ENCODE measurements around the gene SYT1. TPM values are rescaled to one million over a fixed set of nuclear protein-coding genes. Genes with fewer than 3 reads are reported as not detected.

The SYT1 gene
- total and polyA plus RNA-seq, 2 experiments from 2014 or later: 48.7 to 51.7 TPM

DNA sequence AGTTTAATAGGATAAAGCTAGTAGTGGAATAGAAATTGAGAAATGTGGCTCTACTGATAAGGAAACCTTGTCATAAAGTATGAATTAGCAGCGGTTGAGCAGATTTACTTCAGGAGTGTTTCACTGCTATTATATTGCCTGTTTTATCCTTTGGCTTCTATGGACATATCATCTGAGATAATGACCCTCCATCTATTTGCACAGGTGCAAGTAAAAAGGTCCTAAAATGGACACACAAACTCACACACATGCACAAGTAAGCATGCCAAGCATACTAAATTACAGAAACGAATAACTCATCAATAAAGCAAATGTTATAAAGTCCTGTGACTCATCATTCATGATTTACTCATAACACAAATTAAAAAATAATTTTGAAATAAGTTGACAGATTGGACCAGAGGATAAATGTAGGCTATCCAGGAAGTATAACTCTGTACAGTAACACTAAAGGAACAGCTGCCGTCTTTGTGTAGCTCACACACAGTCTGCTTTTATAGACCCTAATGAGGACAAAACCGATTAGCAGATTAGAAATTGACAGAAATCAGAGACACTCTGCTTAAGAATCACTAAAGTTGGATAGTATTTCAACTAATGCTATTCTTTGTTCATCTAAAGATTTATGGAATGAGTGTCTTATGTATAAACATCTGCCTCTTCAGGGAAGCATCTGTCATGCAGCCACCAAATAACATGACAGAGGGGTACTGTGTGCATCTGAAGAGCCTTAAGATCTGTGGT, 73.9 kb downstream of the SYT1 start:
- no peak overlapping the region for H2AFZ ChIP-seq
- peaks cover 2% of the 10 kb centered on the region; the same call in 1 of the 2 replicates for H3K79me2 ChIP-seq (replicated peaks; ENCODE audit: insufficient read depth)
- H3K27ac Mint-ChIP-seq: no peak overlapping the region; the same call in 1 of the 2 replicates
- H3K4me3 Mint-ChIP-seq: no peak overlapping the region
- no peaks in the 10 kb centered on the region for H3K27me3 ChIP-seq (ENCODE audit: insufficient read depth)
- no peaks in the 10 kb centered on the region; the same call in 1 of the 3 replicates for H3K9me3 Mint-ChIP-seq
- peaks cover 2% of the 10 kb centered on the region for H3K27me3 Mint-ChIP-seq (ENCODE audit: insufficient read depth, low read depth, poor library complexity)
- DNase-seq (ENCODE audit: low spot score): no peak
- no peaks in the 10 kb centered on the region for H3K4me1 ChIP-seq (ENCODE audit: insufficient read depth)
- H3K27ac ChIP-seq (ENCODE audit: low read depth): no peak overlapping the region
- H3F3A ChIP-seq (replicated peaks; ENCODE audit: low read depth): no peaks in the 10 kb centered on the region
- H3K4me3 ChIP-seq: no peak overlapping the region
- no peaks in the 10 kb centered on the region; the same call in 2 of the 3 replicates for H3K4me1 Mint-ChIP-seq
- H3K36me3 Mint-ChIP-seq (ENCODE audit: low read depth): peaks cover 29% of the 10 kb centered on the region
- H3K36me3 ChIP-seq (ENCODE audit: insufficient read depth): no peaks in the 10 kb centered on the region
- H3K9me2 ChIP-seq (ENCODE audit: insufficient read depth): no peaks in the 10 kb centered on the region
- ATAC-seq: no peak
- TF ChIP-seq EZH2 (IDR thresholded peaks at IDR 0.05; ENCODE audit: low read depth, unreplicated experiment) (no peak), CTCF (conservative IDR thresholded peaks at IDR 0.05; ENCODE audit: low read depth in 2 of 2) (no peak)
- TF ChIP-seq, protein P1, sequence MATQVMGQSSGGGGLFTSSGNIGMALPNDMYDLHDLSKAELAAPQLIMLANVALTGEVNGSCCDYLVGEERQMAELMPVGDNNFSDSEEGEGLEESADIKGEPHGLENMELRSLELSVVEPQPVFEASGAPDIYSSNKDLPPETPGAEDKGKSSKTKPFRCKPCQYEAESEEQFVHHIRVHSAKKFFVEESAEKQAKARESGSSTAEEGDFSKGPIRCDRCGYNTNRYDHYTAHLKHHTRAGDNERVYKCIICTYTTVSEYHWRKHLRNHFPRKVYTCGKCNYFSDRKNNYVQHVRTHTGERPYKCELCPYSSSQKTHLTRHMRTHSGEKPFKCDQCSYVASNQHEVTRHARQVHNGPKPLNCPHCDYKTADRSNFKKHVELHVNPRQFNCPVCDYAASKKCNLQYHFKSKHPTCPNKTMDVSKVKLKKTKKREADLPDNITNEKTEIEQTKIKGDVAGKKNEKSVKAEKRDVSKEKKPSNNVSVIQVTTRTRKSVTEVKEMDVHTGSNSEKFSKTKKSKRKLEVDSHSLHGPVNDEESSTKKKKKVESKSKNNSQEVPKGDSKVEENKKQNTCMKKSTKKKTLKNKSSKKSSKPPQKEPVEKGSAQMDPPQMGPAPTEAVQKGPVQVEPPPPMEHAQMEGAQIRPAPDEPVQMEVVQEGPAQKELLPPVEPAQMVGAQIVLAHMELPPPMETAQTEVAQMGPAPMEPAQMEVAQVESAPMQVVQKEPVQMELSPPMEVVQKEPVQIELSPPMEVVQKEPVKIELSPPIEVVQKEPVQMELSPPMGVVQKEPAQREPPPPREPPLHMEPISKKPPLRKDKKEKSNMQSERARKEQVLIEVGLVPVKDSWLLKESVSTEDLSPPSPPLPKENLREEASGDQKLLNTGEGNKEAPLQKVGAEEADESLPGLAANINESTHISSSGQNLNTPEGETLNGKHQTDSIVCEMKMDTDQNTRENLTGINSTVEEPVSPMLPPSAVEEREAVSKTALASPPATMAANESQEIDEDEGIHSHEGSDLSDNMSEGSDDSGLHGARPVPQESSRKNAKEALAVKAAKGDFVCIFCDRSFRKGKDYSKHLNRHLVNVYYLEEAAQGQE (IDR thresholded peaks at IDR 0.05; ENCODE audit: unreplicated experiment): no peak
- H3K4me2 ChIP-seq: no peak overlapping the region
- peaks cover 8% of the 10 kb centered on the region; the same call in 1 of the 2 replicates for H4K20me1 ChIP-seq (replicated peaks; ENCODE audit: insufficient read depth)

GRCh38 chr12:78949532-78949931, 85.0 kb downstream of the SYT1 start:
- H3K4me1 Mint-ChIP-seq: no peaks in the 10 kb centered on the region
- no peaks in the 10 kb centered on the region for H3K36me3 ChIP-seq (ENCODE audit: insufficient read depth)
- no peak overlapping the region for H3K4me3 Mint-ChIP-seq
- no peaks in the 10 kb centered on the region for H3K9me3 Mint-ChIP-seq
- no peaks in the 10 kb centered on the region for H3K4me1 ChIP-seq (ENCODE audit: insufficient read depth)
- no peak for DNase-seq (ENCODE audit: low spot score)
- H3K4me2 ChIP-seq: no peak overlapping the region
- peaks cover 8% of the 10 kb centered on the region for H3K79me2 ChIP-seq (replicated peaks; ENCODE audit: insufficient read depth)
- no peak overlapping the region for H3K27ac ChIP-seq (ENCODE audit: low read depth)
- H3K27me3 ChIP-seq (ENCODE audit: insufficient read depth): no peaks in the 10 kb centered on the region
- no peaks in the 10 kb centered on the region for H3K36me3 Mint-ChIP-seq (ENCODE audit: low read depth)
- H4K20me1 ChIP-seq (replicated peaks; ENCODE audit: insufficient read depth): peaks cover 3% of the 10 kb centered on the region; the same call in 1 of the 2 replicates
- H3K9me2 ChIP-seq (ENCODE audit: insufficient read depth): no peaks in the 10 kb centered on the region
- H2AFZ ChIP-seq: no peak overlapping the region
- ATAC-seq: no peak
- no peak overlapping the region for H3K4me3 ChIP-seq
- no peaks in the 10 kb centered on the region for H3K27me3 Mint-ChIP-seq (ENCODE audit: insufficient read depth, low read depth, poor library complexity)
- H3K27ac Mint-ChIP-seq: no peak overlapping the region
- no peaks in the 10 kb centered on the region for H3F3A ChIP-seq (replicated peaks; ENCODE audit: low read depth)
- no peak for TF ChIP-seq CTCF (conservative IDR thresholded peaks at IDR 0.05; ENCODE audit: low read depth in 2 of 2)
- TF ChIP-seq, protein P1 (IDR thresholded peaks at IDR 0.05; ENCODE audit: unreplicated experiment): no peak
- TF ChIP-seq ZNF114 (CRISPR knock-in tag; IDR thresholded peaks at IDR 0.05): no peak
- no peak for TF ChIP-seq POLR2AphosphoS5 (IDR thresholded peaks at IDR 0.05; ENCODE audit: low read depth)
- TF ChIP-seq, protein P2, sequence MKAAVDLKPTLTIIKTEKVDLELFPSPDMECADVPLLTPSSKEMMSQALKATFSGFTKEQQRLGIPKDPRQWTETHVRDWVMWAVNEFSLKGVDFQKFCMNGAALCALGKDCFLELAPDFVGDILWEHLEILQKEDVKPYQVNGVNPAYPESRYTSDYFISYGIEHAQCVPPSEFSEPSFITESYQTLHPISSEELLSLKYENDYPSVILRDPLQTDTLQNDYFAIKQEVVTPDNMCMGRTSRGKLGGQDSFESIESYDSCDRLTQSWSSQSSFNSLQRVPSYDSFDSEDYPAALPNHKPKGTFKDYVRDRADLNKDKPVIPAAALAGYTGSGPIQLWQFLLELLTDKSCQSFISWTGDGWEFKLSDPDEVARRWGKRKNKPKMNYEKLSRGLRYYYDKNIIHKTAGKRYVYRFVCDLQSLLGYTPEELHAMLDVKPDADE (IDR thresholded peaks at IDR 0.05): no peak
- TF ChIP-seq EZH2phosphoT487 (IDR thresholded peaks at IDR 0.05; ENCODE audit: unreplicated experiment): no peak
- no peak for TF ChIP-seq CREB1 (CRISPR knock-in tag; IDR thresholded peaks at IDR 0.05; ENCODE audit: low read depth)
- no peak for TF ChIP-seq ZNF331 (CRISPR knock-in tag; IDR thresholded peaks at IDR 0.05; ENCODE audit: low read depth)
- TF ChIP-seq STAT1 (IDR thresholded peaks at IDR 0.05; ENCODE audit: unreplicated experiment): no peak
